HCT116 (cell line): ENCODE results near the gene TRMO. TPM values are rescaled to one million over a fixed set of nuclear protein-coding genes. Genes with fewer than 3 reads are reported as not detected.
A peak's percentile ranks its signal among the peaks of the same experiment; 100 is the strongest.

ENCODE experiments used
- ATAC-seq: fragments of 200-7000 bp; cut with Tn5 transposase; 2 replicates; pipeline ENCODE4 v1.9.1; 2020; ENCODE audit warnings: mild to moderate bottlenecking, moderate library complexity
- BruUV-seq: library from RNA; stranded (reverse); fragments of 400-500 nt; replicated peaks from 2 replicates; lab custom pipeline; 2021; lab: Mats Ljungman, UMichigan
- CTCF ChIA-PET: fragments of 300-600 bp; sonication (Branson Sonifier 250); formaldehyde crosslinking; loops from one replicate; lab custom pipeline; 2021; ENCODE audit warnings: antibody characterized with exemption; lab: Charles Lee
- POLR2A ChIA-PET: fragments of 300-600, 350-600 bp; sonication (Branson Sonifier 250); formaldehyde crosslinking; loops from one replicate; lab custom pipeline; 2021; ENCODE audit warnings: antibody characterized with exemption; lab: Charles Lee
- RAD21 ChIA-PET, 2 experiments: fragments of 300-600 bp; sonication (Branson Sonifier 250); formaldehyde crosslinking; loops; one replicate each; lab custom pipeline; 2023; ENCODE audit warnings: low total read pairs in 2 of 2; ENCODE audit not compliant: uncharacterized antibody in 2 of 2, unreplicated experiment in 2 of 2, low non-redundant PET in 1 of 2; lab: Charles Lee
- DNase-seq: peaks from one replicate; pipeline ENCODE4 v3.0.0-alpha.2; 2010; ENCODE audit warnings: low read depth, low spot score
- H2AFZ ChIP-seq: fragments of 200-600 bp; shearing (Covaris generic), sonication (generic); 2 replicates; pipeline ENCODE4 v1.6.1; 2017; ENCODE audit warnings: low read depth, mixed run types, mixed read lengths, antibody characterized with exemption, low read length; ENCODE audit not compliant: poor library complexity, severe bottlenecking
- H3K27ac ChIP-seq: 2 replicates; pipeline ENCODE4 v1.5.1; 2012; ENCODE audit warnings: low read depth, low read length
- H3K27me3 ChIP-seq: fragments of 200-600 bp; sonication (generic); 2 replicates; pipeline ENCODE4 v1.6.1; 2016; ENCODE audit warnings: mixed run types, low read length, mixed read lengths; ENCODE audit not compliant: insufficient read depth
- H3K36me3 ChIP-seq, 2 experiments: fragments of 200-500 bp in 1 of 2; fragments of 200-600 bp in 1 of 2; sonication (Bioruptor generic) in 1 of 2; sonication (generic) in 1 of 2; 2 replicates each; pipeline versions ENCODE4 v1.5.1 to v1.6.1; 2014 to 2016; ENCODE audit warnings: low read length in 2 of 2, inconsistent platforms in 1 of 2, mixed read lengths in 1 of 2, mixed run types in 1 of 2; ENCODE audit not compliant: insufficient read depth in 2 of 2, control insufficient read depth in 1 of 2
- H3K4me1 ChIP-seq, 2 experiments: fragments of 200-600 bp in 1 of 2; sonication (generic) in 1 of 2; 2 replicates each; pipeline versions ENCODE4 v1.5.1 to v1.6.1; 2012 to 2017; ENCODE audit warnings: low read length in 2 of 2, inconsistent platforms in 1 of 2, mild to moderate bottlenecking in 1 of 2, mixed read lengths in 1 of 2, mixed run types in 1 of 2, moderate library complexity in 1 of 2; ENCODE audit not compliant: insufficient read depth in 2 of 2, control insufficient read depth in 1 of 2
- H3K4me2 ChIP-seq: fragments of 200-600 bp; sonication (generic); 2 replicates; pipeline ENCODE4 v1.6.1; 2017; ENCODE audit warnings: mixed run types, low read length, mixed read lengths
- H3K4me3 ChIP-seq, 2 experiments: fragments of 200-600 bp in 1 of 2; sonication (generic) in 1 of 2; replicated peaks in 1 of 2; 2 replicates each; pipeline ENCODE4 v1.5.1; 2011 to 2016; ENCODE audit warnings: low read length in 2 of 2, control low read depth in 1 of 2, low read depth in 1 of 2, mild to moderate bottlenecking in 1 of 2, mixed read lengths in 1 of 2, mixed run types in 1 of 2
- H3K79me2 ChIP-seq: fragments of 200-600 bp; sonication (generic); 2 replicates; pipeline ENCODE4 v1.6.1; 2017; ENCODE audit warnings: mild to moderate bottlenecking, mixed run types, low read length, moderate library complexity, mixed read lengths; ENCODE audit not compliant: insufficient read depth
- H3K9ac ChIP-seq: fragments of 200-600 bp; sonication (generic); 2 replicates; pipeline ENCODE4 v1.6.1; 2016; ENCODE audit warnings: low read length, mixed read lengths
- H3K9me2 ChIP-seq: fragments of 200-600 bp; sonication (generic), shearing (Covaris generic); 2 replicates; pipeline ENCODE4 v1.6.1; 2017; ENCODE audit warnings: mixed run types, mild to moderate bottlenecking, moderate library complexity; ENCODE audit not compliant: insufficient read depth
- H3K9me3 ChIP-seq, 2 experiments: fragments of 200-500 bp in 1 of 2; fragments of 200-600 bp in 1 of 2; sonication (Bioruptor generic) in 1 of 2; sonication (generic) in 1 of 2; 2 replicates each; pipeline ENCODE4 v1.6.1; 2014 to 2017; ENCODE audit warnings: low read length in 2 of 2, mixed read lengths in 2 of 2, inconsistent platforms in 1 of 2, low read depth in 1 of 2, mild to moderate bottlenecking in 1 of 2, mixed run types in 1 of 2, moderate library complexity in 1 of 2; ENCODE audit not compliant: control insufficient read depth in 1 of 2, insufficient read depth in 1 of 2
- H4K20me1 ChIP-seq: fragments of 200-600 bp; sonication (generic), shearing (Covaris generic); 2 replicates; pipeline ENCODE4 v1.6.1; 2017; ENCODE audit warnings: mixed run types, mild to moderate bottlenecking, moderate library complexity; ENCODE audit not compliant: insufficient read depth
- CBX3 ChIP-seq: IDR thresholded peaks from 2 replicates; pipeline ENCODE4 v1.6.1; 2012; ENCODE audit warnings: low read depth
- CTCF ChIP-seq, 3 experiments: fragments of 200-600 bp in 1 of 3; sonication (generic) in 1 of 3; IDR thresholded peaks in 2 of 3; conservative IDR thresholded peaks in 1 of 3; 2 replicates each; pipeline ENCODE4 v1.5.1; 2012 to 2017; ENCODE audit warnings: low read depth in 2 of 3, low read length in 2 of 3, antibody characterized with exemption in 1 of 3, borderline replicate concordance in 1 of 3, control low read depth in 1 of 3, mild to moderate bottlenecking in 1 of 3, mixed read lengths in 1 of 3, mixed run types in 1 of 3, moderate library complexity in 1 of 3; ENCODE audit not compliant: insufficient read depth in 1 of 3
- ELF1 ChIP-seq: IDR thresholded peaks from 2 replicates; pipeline ENCODE4 v1.6.1; 2012; ENCODE audit warnings: low read depth, borderline replicate concordance
- EZH2phosphoT487 ChIP-seq: fragments of 200-600 bp; IDR thresholded peaks from 2 replicates; pipeline ENCODE4 v1.6.1; 2018; ENCODE audit warnings: antibody characterized with exemption, borderline replicate concordance
- FOSL1 ChIP-seq: IDR thresholded peaks from 2 replicates; pipeline ENCODE4 v1.6.1; 2012; ENCODE audit warnings: low read depth
- MAX ChIP-seq: IDR thresholded peaks from 2 replicates; pipeline ENCODE4 v1.6.1; 2012
- POLR2A ChIP-seq: IDR thresholded peaks from 2 replicates; pipeline ENCODE4 v1.7.0; 2011; ENCODE audit warnings: borderline replicate concordance; ENCODE audit not compliant: insufficient read depth, insufficient read length; ENCODE audit errors: extremely low read depth
- POLR2AphosphoS5 ChIP-seq: IDR thresholded peaks from 2 replicates; pipeline ENCODE4 v1.6.1; 2011; ENCODE audit warnings: mild to moderate bottlenecking, low read depth, low read length, moderate library complexity
- RAD21 ChIP-seq: IDR thresholded peaks from 2 replicates; pipeline ENCODE4 v1.6.1; 2012; ENCODE audit warnings: low read depth, mild to moderate bottlenecking
- SIN3A ChIP-seq: IDR thresholded peaks from 2 replicates; pipeline ENCODE4 v1.6.1; 2012; ENCODE audit warnings: low read depth
- SP1 ChIP-seq: IDR thresholded peaks from 2 replicates; pipeline ENCODE4 v1.6.1; 2012; ENCODE audit warnings: low read depth
- YY1 ChIP-seq: IDR thresholded peaks from 2 replicates; pipeline ENCODE4 v1.6.1; 2011; ENCODE audit warnings: low read length, low read depth, moderate library complexity, mild to moderate bottlenecking; ENCODE audit not compliant: insufficient replicate concordance; ENCODE audit errors: extremely low read depth
- ZNF274 ChIP-seq: fragments of 200-500 bp; sonication (Bioruptor generic); IDR thresholded peaks from 2 replicates; pipeline ENCODE4 v1.6.1; 2014; ENCODE audit warnings: mild to moderate bottlenecking, low read depth, low read length, inconsistent platforms
- intact Hi-C: fragments of 100-400 bp; cut with micrococcal nuclease; formaldehyde crosslinking; loops from 2 replicates; pipeline ENCODE4 v1.10.0; 2022
- total RNA-seq: library from RNA; stranded (reverse); gene quantifications from one replicate; pipeline ENCODE4 v1.2.1, GENCODE V29; 2021; ENCODE audit not compliant: unreplicated experiment

The TRMO gene
- total RNA-seq, 1 experiment from 2014 or later = 10.2 TPM

DNA sequence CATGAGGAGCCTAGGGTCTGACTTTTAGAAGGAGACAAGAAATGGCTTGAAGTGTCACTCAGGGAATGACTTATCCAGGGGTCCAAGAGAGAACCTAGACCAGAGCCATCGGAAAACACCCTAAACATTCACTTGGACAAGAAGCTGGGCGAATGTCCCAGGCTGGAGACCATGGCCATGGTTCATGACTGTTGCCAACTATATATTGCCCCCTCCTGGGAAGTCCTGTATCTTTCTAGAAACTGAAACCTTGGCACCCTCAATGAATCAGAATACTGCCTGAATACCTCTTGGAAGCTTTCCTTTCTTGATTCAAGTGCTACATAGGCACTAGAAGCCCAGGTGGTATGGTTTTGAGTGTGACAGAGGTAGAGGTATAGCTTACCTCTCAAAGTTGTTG is 29.9 kb downstream of the TRMO start:
- CTCF ChIA-PET = no interaction called here
- intact Hi-C loops = no loop called here
- BruUV-seq = no TSS peak

More for the DNA sequence above, 29.9 kb downstream of the TRMO start:
- Histone ChIP-seq H4K20me1 (no peaks in the 10 kb centered on the region), H3K27me3 (no peaks in the 10 kb centered on the region), H3K4me1 (no peaks in the 10 kb centered on the region), H3K9me3 (no peaks in the 10 kb centered on the region), H3K36me3 (no peaks in the 10 kb centered on the region), H3K4me3 (no peak overlapping the region), H3K9ac (no peak overlapping the region), H3K79me2 (no peaks in the 10 kb centered on the region), H3K9me2 (no peaks in the 10 kb centered on the region), H3K27ac (no peak overlapping the region), H2AFZ (no peak overlapping the region)
- ChIA-PET RAD21 (no interaction called here), POLR2A (no interaction called here)
- ATAC-seq (no peak), DNase-seq (no peak)
- TF ChIP-seq CBX3 (no peak), SP1 (no peak), MAX (no peak), POLR2A (no peak), EZH2phosphoT487 (no peak), ZNF274 (no peak), FOSL1 (no peak), YY1 (no peak), ELF1 (no peak), CTCF (IDR thresholded peaks at IDR 0.05 in 2 of 3, conservative IDR thresholded peaks at IDR 0.05 in 1 of 3; ENCODE audit: borderline replicate concordance in 1 of 3, insufficient read depth in 1 of 3, low read depth in 2 of 3, low read length in 2 of 3) (0 out of 6 replicates have a peak, but pooled peaks of 1 of the 3 experiments have one; percentile 2), RAD21 (peak; percentile 29; the same call in 1 of the 2 replicates), SIN3A (no peak), POLR2AphosphoS5 (no peak)
- TF ChIP-seq, all 23 proteins: peak for 2
- no peak overlapping the region for H3K4me2 ChIP-seq
